C4-2B (cell line): Measurements from ENCODE around the gene SLC43A3.

Source experiments
- H3K27ac ChIP-seq: fragments of 450-650 bp; 2 replicates; pipeline ENCODE4 v1.5.1; 2017
- ZFX ChIP-seq: fragments of 450-650 bp; IDR thresholded peaks from 2 replicates; pipeline ENCODE4 v1.6.1; 2017
- TF ChIP-seq, protein P1 (sequence below): fragments of 450-650 bp; conservative IDR thresholded peaks from 2 replicates; pipeline ENCODE4 v1.5.1; 2017; ENCODE audit warnings: mild to moderate bottlenecking

Gene SLC43A3

DNA sequence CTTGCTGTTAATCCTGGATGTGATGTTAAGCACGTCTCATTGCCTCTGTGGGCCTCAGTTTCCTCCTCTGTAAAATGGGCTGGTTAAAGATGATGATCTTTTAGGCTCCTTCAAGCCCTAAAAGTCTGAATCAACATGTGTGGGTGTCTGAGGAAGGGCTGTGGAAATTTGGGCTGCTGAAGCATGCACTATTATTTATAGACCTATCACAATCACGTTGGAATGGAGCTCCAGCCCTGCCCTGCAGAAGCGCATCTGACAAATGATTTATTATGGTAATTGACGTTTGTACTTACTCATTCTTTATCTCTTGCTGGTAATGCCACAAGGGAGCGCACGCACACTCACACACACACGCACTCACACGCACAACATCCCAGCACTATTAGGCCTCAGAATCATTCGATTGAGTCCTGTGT is 68.4 kb downstream of the SLC43A3 start:
- TF ChIP-seq ZFX: no peak
- TF ChIP-seq, protein P1, sequence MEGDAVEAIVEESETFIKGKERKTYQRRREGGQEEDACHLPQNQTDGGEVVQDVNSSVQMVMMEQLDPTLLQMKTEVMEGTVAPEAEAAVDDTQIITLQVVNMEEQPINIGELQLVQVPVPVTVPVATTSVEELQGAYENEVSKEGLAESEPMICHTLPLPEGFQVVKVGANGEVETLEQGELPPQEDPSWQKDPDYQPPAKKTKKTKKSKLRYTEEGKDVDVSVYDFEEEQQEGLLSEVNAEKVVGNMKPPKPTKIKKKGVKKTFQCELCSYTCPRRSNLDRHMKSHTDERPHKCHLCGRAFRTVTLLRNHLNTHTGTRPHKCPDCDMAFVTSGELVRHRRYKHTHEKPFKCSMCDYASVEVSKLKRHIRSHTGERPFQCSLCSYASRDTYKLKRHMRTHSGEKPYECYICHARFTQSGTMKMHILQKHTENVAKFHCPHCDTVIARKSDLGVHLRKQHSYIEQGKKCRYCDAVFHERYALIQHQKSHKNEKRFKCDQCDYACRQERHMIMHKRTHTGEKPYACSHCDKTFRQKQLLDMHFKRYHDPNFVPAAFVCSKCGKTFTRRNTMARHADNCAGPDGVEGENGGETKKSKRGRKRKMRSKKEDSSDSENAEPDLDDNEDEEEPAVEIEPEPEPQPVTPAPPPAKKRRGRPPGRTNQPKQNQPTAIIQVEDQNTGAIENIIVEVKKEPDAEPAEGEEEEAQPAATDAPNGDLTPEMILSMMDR: no peak
- no peak overlapping the region for H3K27ac ChIP-seq

- TF ChIP-seq, protein P1: no peak
- TF ChIP-seq ZFX: no peak
Measured at GRCh38 chr11:57357856-57358255, 69.1 kb downstream of the SLC43A3 start.

DNA sequence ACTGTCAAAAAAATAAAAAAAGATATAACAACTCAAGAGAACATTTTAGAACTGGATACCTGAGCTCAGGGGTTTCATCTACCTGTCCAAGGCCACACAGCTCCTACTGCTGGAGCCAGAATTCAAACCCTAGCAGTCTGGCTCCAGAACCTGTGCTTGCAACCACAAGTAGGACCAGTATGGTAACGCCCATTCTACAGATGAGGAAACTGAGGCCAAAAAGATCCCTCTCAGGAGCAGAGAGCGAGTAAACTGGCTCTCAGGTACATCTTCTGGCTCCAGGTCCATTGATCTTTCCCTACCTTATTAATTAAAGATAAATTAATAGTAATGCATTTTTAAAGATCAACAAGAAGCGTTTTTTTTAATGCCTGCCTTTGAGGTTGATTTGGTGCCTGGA is 69.6 kb downstream of the SLC43A3 start:
- no peak overlapping the region for H3K27ac ChIP-seq
- TF ChIP-seq ZFX: no peak
- TF ChIP-seq, protein P1: no peak

More at GRCh38 chr11:57357856-57358255, 69.1 kb downstream of the SLC43A3 start:
- H3K27ac ChIP-seq: no peak overlapping the region
